ENCODE measurements around the gene PRPS1L1.

PRPS1L1 gene
- 0 reads per million in 2 donors for total RNA-seq

- DNase-seq, result no peak
Observed at GRCh38 chr7:18027628-18028027, at the start of gene PRPS1L1. Gene PRPS1L1, minus strand, starts transcription at chr7:18027846.

GRCh38 chr7:18076461-18076860 lies 48.8 kb upstream of the PRPS1L1 start:
- no peak for DNase-seq

DNA sequence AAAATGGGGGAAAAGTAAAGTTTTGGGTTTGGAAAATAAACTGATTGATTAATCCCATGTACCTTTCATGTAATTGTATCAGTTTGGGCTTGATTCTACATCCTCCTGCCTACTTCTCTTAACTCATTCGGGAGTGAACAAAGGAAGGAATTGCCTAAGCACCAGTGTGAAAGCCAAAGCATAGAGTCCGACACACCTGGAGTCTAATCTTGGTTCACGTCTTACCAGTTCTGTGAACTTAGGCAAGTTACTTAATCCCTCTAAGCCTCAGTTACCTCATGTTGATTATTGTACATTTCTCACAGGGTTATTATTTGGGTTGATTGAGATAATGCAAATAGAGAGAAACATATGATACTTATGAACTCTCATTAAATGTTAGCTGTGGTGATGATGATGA lies 41.1 kb upstream of the PRPS1L1 start:
- no peak for DNase-seq

DNA sequence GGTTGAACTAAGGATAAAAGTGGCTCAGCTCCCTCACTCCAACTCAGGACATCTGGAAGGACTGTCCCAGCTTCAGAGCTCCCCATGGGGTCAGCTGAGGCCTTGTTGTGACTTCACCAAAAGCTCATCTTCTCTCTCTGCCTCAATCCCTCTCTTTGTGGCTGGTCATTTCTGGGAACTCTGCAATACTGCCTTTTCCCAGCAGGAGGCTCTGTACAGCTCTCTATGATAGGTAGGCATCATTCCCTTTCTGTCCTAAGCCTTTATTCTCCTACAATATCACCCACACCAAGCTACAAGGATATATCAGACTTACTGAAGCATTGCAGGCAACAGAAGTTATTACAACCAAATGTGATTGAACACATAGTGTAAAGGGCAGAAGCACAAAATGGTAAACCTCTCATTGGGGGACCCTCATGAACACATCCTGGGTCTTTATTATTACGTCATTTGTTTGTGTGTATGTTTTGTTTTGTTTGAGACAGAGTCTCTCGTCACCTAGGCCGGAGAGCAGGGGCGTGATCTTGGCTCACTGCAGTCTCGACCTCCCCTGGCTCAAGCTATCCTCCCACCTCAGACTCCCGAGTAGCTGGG lies 36.7 kb upstream of the PRPS1L1 start:
- no peak for DNase-seq

- DNase-seq, result no peak
Observed at GRCh38 chr7:18063149-18063901, 35.7 kb upstream of the PRPS1L1 start.

GRCh38 chr7:18059171-18059570 lies 31.5 kb upstream of the PRPS1L1 start:
- DNase-seq, result no peak

- no peak for DNase-seq
Observed at GRCh38 chr7:18053941-18054340, 26.3 kb upstream of the PRPS1L1 start.

GRCh38 chr7:18053177-18053928 lies 25.7 kb upstream of the PRPS1L1 start:
- DNase-seq, result no peak

- no peak for DNase-seq
Observed at GRCh38 chr7:18049262-18049661, 21.6 kb upstream of the PRPS1L1 start.

DNA sequence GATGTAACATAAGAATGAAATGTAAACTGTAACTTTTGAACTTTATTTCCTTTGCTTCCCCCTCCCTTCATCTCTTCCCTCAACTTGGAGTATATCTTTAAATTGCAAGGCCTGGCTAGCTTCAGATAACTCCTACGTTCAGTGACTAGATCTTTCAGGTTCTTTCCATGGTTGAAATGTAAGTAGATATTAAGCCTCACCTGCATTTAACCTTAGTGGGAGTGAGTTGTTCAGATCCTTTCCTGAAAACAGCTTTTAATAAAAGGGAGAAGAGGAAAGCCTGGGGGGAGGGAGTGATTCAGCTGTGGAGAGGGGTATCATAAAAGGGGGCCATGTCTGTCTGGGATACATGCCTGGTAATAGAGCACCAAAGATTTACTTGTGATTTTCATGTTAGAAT lies 19.0 kb upstream of the PRPS1L1 start:
- no peak for DNase-seq

GRCh38 chr7:18045171-18045570 lies 17.5 kb upstream of the PRPS1L1 start:
- no peak for DNase-seq

DNA sequence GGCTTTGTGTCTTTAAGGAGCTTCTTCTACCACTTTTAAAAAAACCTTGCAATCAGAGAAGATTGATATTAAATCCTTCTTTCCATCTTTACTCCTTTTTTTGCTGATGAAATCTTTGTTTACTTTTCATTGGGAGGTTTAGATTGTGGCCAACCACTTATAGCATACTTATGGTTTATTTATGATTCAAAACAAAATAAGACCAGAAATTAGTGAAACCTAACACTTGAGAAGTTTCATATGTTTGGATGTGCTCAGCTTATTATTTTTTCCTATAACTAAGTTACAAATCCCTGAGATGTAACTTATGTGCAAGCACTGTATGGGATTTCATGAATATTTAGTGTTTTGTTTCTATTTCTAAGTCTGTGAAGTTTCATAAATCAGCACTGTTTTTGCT lies 13.5 kb upstream of the PRPS1L1 start:
- no peak for DNase-seq

- no peak for DNase-seq
Observed at GRCh38 chr7:18040196-18040595, 12.6 kb upstream of the PRPS1L1 start.

GRCh38 chr7:18038382-18038781 lies 10.7 kb upstream of the PRPS1L1 start:
- no peak for DNase-seq

DNA sequence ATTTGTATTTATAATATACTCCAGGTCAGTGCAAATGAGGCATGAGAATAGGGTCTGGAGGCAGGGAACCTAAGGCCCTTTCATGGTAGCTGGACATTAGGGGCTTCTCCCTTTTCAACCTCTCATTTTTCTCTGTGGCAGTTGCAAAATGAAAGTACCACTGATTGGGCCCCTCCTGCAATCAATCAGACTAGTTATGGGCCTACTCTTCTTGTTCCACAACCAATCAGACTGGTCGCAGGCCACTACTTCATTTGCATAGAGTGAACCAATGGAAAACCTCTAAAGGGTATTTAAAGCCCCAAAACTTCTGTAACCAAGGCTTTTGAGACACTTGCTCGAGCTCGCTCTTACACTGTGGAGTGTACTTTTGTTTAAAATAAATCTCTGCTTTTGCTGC lies 10.0 kb upstream of the PRPS1L1 start:
- no peak for DNase-seq

DNA sequence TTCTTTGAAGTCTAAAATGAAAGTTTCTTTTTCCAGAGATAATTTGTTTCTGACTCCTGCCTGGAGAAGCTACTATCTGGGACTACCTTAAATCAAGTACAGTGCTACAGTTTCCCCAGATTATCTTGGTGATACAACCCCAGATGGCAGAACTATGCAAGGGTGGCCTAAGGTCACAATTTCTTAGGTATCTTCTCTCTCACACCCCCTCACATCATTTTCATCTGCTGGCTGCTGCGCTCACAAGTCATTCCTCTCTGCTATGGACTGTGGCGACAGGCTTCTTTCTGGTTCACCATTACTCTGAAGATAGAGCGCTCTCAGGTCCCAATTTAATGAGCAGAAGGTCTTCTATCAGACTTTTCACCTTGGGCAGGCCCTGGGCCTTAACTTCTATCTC lies 9.1 kb upstream of the PRPS1L1 start:
- no peak for DNase-seq

DNA sequence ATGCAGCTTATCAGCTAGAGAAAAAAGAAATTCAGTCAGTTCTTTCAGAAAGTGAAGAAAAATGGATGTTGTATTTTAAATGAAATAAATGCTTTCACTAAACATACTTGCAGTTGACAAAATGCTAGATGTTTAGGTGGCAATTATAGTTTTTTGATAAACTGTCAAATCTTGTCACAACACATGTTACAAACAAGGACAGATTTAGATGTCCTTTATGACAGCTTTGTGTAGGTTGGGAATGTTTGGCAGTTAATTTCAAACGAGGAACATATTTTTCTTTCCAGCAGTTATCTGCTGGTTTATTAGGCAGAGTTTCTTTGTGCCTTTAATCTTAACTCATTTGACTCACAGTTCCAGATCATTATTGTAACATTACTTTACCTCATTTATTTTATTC lies 3.1 kb upstream of the PRPS1L1 start:
- no peak for DNase-seq

GRCh38 chr7:18020138-18020715 lies 7.4 kb downstream of the PRPS1L1 start:
- no peak for DNase-seq

DNA sequence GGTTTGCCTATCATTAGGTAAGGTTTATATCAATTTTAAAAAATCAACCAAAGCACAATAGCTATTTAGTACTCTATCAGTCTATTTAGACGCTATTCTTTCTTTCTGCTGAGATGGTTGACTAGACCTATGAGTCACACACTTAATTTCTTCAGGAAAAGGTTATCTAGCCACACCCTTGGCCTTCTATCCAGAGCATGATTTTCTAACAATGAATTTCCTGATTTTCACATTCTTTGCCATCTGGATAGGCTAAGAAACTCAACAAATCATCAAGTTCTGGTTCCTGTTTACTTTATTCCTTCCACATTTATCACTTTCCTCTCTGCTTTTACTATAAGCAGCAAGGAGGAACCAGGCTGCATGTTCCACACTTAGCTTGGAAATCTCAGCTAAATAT lies 8.1 kb downstream of the PRPS1L1 start:
- DNase-seq, result no peak

DNA sequence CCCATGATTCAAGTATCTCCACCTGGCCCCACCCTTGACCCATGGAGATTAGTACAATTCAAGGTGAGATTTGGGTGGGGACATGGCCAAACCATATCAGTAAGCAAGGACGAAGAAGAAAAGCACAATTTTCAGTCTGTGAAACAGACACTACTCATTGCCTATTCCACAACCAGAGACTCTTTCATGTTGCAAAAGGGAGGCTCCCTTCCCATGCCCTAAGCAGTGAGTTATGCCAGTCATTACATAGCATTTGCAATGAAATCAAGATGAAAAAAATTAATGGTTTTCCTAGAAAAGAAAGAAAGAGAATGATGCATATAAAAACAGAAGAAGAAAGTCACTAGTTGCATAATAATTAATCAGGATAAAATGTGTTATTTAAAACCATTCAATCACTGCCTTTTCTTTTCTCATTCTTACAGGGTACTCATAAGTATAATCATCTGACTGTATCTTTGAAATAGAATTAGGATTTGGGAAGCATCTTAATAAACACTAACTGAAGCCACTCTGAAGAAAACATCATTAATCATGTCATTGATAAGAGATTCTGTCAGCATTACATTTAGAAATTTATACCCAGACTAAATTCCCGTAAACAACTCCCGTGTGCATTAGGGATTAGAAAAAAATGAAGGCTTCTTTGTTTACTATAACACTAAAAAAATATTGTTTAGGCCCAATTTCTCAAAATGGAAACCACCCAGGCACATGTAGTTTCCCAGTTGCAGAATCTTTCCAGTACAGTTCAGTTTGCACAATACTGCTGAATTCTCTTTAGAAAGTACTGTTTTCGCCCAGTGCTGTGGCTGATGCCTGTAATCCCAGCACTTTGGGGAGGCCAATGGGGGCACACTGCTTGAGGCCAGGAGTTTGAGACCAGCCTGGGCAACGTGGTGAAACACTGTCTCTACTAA lies 9.1 kb downstream of the PRPS1L1 start:
- no peak for DNase-seq

DNA sequence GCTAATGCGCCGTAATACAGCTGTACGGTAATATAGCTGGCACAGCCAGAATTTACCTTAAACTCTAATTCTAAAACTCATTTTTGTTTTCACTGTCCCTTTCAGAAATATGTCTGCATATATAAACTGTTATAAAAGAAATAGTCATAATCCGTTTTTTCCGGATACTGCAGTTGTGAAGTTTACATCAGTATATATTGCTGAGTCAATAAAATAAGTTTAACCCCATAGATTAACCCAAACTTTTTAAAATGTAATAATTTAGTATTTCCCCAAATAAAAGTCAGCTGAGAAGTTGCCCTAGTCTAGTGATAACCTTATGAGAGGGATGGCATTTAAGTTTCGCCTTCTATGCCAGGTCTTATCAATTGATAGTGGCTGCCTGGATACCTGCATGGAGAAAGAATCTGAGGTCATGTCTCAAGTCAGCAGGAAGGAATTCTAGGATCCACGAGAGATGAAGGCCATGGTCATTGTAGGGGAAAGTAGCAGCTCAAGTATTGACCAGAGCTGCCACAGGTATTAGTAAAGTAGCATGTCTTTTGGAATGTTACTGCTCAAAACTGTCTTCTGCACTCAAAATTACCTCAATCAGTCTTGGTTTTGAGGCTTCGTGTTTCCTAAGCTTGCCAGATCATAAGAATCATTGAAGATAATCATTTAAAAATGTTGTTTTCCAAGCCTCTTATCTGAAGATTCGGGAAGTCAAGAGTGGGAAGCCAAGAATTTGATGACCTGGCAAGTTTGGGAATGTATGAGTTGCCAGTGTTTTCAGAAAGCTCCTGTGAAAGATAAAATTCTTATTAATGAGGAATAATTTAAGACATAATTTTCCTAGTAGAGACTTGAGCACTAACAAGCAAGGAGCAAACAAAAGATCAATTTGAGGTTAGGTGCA lies 10.8 kb downstream of the PRPS1L1 start:
- DNase-seq, result no peak
